Suprapubic skin (tissue), 4 donors: ENCODE data around the gene CCDC88A. TPM values are rescaled to one million over a fixed set of nuclear protein-coding genes. Genes with fewer than 3 reads are reported as not detected.

Experiments
- DNase-seq, 2 donors: peaks; one replicate each; pipeline ENCODE4 v3.0.0-alpha.2; 2019; ENCODE audit warnings: low spot score in 2 of 2
- H3K27ac ChIP-seq: fragments of 200-600 bp; sonication (generic); one replicate; pipeline ENCODE4 v1.5.1; 2019
- H3K27me3 ChIP-seq: fragments of 200-600 bp; sonication (generic); one replicate; pipeline ENCODE4 v1.5.1; 2019
- H3K36me3 ChIP-seq: fragments of 200-600 bp; sonication (generic); one replicate; pipeline ENCODE4 v1.5.1; 2019
- H3K4me1 ChIP-seq: fragments of 200-600 bp; sonication (generic); one replicate; pipeline ENCODE4 v1.5.1; 2019
- H3K4me3 ChIP-seq: fragments of 200-600 bp; sonication (generic); one replicate; pipeline ENCODE4 v1.5.1; 2019; ENCODE audit warnings: mild to moderate bottlenecking
- H3K9me3 ChIP-seq: fragments of 200-600 bp; sonication (generic); one replicate; pipeline ENCODE4 v1.5.1; 2019
- EP300 ChIP-seq: sonication (generic); formaldehyde crosslinking; IDR thresholded peaks from one replicate; pipeline ENCODE4 v1.6.1; 2017; ENCODE audit warnings: antibody characterized with exemption
- POLR2A ChIP-seq, 2 donors: fragments of 450-650 bp; IDR thresholded peaks; one replicate each; pipeline ENCODE4 v1.6.1; 2017; ENCODE audit warnings: antibody characterized with exemption in 2 of 2, mild to moderate bottlenecking in 2 of 2, moderate library complexity in 2 of 2
- POLR2AphosphoS5 ChIP-seq, 3 donors: sonication (generic); formaldehyde crosslinking; IDR thresholded peaks; one replicate each; pipeline ENCODE4 v1.6.1; 2017; ENCODE audit warnings: antibody characterized with exemption in 3 of 3
- WGBS: methylation state at CpG from one replicate; pipeline ENCODE4 v1.1.5; 2018; 5-methylcytosine and 5-hydroxymethylcytosine counted together
- total RNA-seq, 4 donors: library from RNA; depleted of rRNA; stranded (reverse); fragments of >200 nt; gene quantifications; one replicate each; pipeline ENCODE4 v1.1.0, GENCODE V29; 2016
- TF ChIP-seq, protein P1 (sequence below), 2 donors: fragments of 200-600 bp in 1 of 2; fragments of 450-650 bp in 1 of 2; sonication (generic) in 1 of 2; IDR thresholded peaks; one replicate each; pipeline ENCODE4 v1.5.1; 2016 to 2019; ENCODE audit warnings: antibody characterized with exemption in 2 of 2, mild to moderate bottlenecking in 1 of 2, moderate library complexity in 1 of 2

CCDC88A gene
- total RNA-seq, result 10 to 100 TPM in 3 of 4 donors, 1 to 10 TPM in 1; 9.0 to 25.8 (median 18.2) TPM

DNA sequence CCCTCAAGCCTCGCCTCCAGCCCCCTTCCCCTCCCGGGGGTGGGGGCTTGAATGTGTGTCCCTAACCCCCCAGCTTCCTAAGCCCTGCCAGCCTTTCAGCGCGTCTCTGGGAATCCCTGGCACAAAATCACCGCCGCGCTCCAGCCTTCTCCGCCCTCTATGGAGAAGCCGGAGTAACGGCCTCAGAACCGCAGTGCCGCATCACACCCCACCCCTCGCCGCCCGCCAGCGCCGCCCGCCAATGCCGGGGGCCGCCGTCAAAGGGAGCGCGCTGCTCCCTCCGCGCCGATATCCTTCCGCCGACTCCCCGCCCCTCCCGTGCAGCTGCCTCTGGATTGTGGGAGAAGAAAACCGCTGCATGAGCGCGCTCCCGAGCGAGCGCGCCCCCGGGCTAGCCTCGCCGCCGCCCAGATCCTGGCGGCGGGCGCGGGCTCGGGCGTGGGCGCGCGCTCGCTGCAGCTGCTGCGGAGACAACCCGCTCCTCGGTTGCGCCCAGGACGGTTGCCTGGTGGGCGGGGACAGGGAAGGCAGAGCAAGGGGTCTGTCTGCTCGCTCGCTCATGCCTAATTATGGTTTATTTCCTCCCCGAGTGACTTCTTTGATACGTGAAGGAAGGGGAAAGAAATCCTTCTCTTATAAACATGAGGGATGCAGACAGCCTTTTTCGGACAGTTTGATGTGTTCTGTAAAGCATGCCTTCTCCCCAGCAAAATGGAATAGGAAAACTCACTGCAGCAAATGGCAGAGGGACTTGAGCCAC, at the start of gene CCDC88A:
Gene CCDC88A, minus strand, starts transcription at position 178 of the 760 bp plus-strand sequence. CDS start 777 bp downstream, outside the sequence.
- TF ChIP-seq, protein P1, sequence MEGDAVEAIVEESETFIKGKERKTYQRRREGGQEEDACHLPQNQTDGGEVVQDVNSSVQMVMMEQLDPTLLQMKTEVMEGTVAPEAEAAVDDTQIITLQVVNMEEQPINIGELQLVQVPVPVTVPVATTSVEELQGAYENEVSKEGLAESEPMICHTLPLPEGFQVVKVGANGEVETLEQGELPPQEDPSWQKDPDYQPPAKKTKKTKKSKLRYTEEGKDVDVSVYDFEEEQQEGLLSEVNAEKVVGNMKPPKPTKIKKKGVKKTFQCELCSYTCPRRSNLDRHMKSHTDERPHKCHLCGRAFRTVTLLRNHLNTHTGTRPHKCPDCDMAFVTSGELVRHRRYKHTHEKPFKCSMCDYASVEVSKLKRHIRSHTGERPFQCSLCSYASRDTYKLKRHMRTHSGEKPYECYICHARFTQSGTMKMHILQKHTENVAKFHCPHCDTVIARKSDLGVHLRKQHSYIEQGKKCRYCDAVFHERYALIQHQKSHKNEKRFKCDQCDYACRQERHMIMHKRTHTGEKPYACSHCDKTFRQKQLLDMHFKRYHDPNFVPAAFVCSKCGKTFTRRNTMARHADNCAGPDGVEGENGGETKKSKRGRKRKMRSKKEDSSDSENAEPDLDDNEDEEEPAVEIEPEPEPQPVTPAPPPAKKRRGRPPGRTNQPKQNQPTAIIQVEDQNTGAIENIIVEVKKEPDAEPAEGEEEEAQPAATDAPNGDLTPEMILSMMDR (IDR thresholded peaks at IDR 0.05), result no peak
- peak in 1 of 2 donors; percentile 71 for TF ChIP-seq POLR2A (IDR thresholded peaks at IDR 0.05)
- TF ChIP-seq EP300, result no peak
- peak in 2 of 3 donors; percentile 72 to 99 for TF ChIP-seq POLR2AphosphoS5 (IDR thresholded peaks at IDR 0.05)
- H3K4me3 ChIP-seq, result peak within 1 kb of the TSS; percentile 86
- no peaks in the 10 kb centered on the region for H3K27me3 ChIP-seq
- no peaks in the 10 kb centered on the region for H3K36me3 ChIP-seq
- WGBS, result under 1% methylated on average over 39 of the region's 62 CpGs
- peak; percentile 96 to 97 for DNase-seq
- no peaks in the 10 kb centered on the region for H3K9me3 ChIP-seq
- peak within 1 kb of the TSS; percentile 86 for H3K27ac ChIP-seq
- peaks cover 26% of the 10 kb centered on the region for H3K4me1 ChIP-seq

DNA sequence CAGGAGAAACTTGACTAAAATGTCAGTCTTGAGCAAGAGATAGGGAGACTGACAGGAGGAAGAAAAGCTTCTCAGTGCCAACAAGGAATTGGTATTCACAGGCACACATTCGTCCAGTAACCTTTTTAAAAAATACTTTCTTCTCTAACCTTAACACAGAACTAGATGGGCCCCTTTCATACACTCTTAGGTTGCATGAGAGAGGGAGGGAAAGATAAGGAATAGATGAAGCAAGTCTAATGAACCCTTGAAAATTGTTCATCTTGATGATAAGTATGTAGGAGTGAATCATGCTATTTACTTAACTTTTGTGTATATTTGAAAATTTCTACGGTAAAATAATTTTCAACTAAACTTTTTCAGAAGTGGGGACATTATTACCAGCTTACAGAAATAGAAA, 42.0 kb upstream of the CCDC88A start:
- TF ChIP-seq, protein P1 (IDR thresholded peaks at IDR 0.05), result no peak
- TF ChIP-seq EP300, result no peak
- TF ChIP-seq POLR2A (IDR thresholded peaks at IDR 0.05), result no peak
- TF ChIP-seq POLR2AphosphoS5 (IDR thresholded peaks at IDR 0.05), result no peak
- peaks cover under 1% of the 10 kb centered on the region for H3K9me3 ChIP-seq
- no peaks in the 10 kb centered on the region for H3K27me3 ChIP-seq
- no peak overlapping the region for H3K4me3 ChIP-seq
- H3K27ac ChIP-seq, result no peak overlapping the region
- H3K36me3 ChIP-seq, result no peaks in the 10 kb centered on the region
- DNase-seq, result no peak
- WGBS, result 90% methylated on average over 2 of the region's 2 CpGs
- H3K4me1 ChIP-seq, result no peaks in the 10 kb centered on the region

- Histone ChIP-seq H3K4me3 (no peak overlapping the region), H3K27me3 (no peaks in the 10 kb centered on the region), H3K36me3 (no peaks in the 10 kb centered on the region), H3K4me1 (no peaks in the 10 kb centered on the region), H3K27ac (no peak overlapping the region), H3K9me3 (no peaks in the 10 kb centered on the region)
- 61% methylated on average over 3 of the region's 3 CpGs for WGBS
- TF ChIP-seq, protein P1 (IDR thresholded peaks at IDR 0.05), result no peak
- no peak for TF ChIP-seq EP300
- no peak for TF ChIP-seq POLR2A (IDR thresholded peaks at IDR 0.05)
- no peak for TF ChIP-seq POLR2AphosphoS5 (IDR thresholded peaks at IDR 0.05)
- DNase-seq, result no peak
These were observed 40.9 kb upstream of the CCDC88A start for GRCh38 chr2:55460562-55460961.

GRCh38 chr2:55459714-55460274, 40.1 kb upstream of the CCDC88A start:
- no peaks in the 10 kb centered on the region for H3K9me3 ChIP-seq
- no peak overlapping the region for H3K4me3 ChIP-seq
- no peak for DNase-seq
- 85% methylated on average over 11 of the region's 11 CpGs for WGBS
- TF ChIP-seq EP300 (no peak), POLR2AphosphoS5 (IDR thresholded peaks at IDR 0.05) (no peak), POLR2A (IDR thresholded peaks at IDR 0.05) (no peak)
- TF ChIP-seq, protein P1 (IDR thresholded peaks at IDR 0.05), result no peak
- H3K27me3 ChIP-seq, result no peaks in the 10 kb centered on the region
- H3K4me1 ChIP-seq, result no peaks in the 10 kb centered on the region
- no peaks in the 10 kb centered on the region for H3K36me3 ChIP-seq
- H3K27ac ChIP-seq, result no peak overlapping the region

DNA sequence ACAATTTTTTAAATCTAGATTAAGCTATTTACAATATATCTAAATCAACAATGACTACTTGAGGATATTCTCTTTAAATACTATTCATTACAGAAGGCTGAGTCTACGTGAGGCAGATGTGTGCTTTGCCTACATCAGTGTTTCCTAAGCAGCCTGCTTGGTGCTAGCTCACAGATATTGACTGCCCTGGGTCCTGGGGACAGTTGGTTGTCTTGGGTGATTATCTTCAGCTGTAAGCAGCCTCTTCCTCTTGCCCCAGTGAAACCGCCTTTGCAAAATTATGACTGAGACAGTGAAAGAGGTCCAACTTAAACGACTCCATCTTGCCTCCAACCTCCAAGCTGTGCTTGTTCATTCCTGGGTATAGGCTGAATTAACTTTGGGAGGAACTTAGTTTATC, 39.6 kb upstream of the CCDC88A start:
- no peak for DNase-seq
- TF ChIP-seq EP300 (no peak), POLR2A (IDR thresholded peaks at IDR 0.05) (no peak), POLR2AphosphoS5 (IDR thresholded peaks at IDR 0.05) (no peak)
- TF ChIP-seq, protein P1 (IDR thresholded peaks at IDR 0.05), result no peak
- Histone ChIP-seq H3K27me3 (no peaks in the 10 kb centered on the region), H3K4me3 (no peak overlapping the region), H3K36me3 (no peaks in the 10 kb centered on the region), H3K9me3 (no peaks in the 10 kb centered on the region), H3K4me1 (no peaks in the 10 kb centered on the region), H3K27ac (no peak overlapping the region)
- WGBS, result 77% methylated on average over 3 of the region's 3 CpGs
